GM12874 (cell line): ENCODE results near the gene FAT3.

Experiments used
- CTCF ChIP-seq: IDR thresholded peaks from 2 replicates; pipeline ENCODE4 v1.5.1; 2011; ENCODE audit warnings: low read depth, mild to moderate bottlenecking, control low read depth, low read length, moderate library complexity; ENCODE audit not compliant: insufficient read depth

Gene FAT3

GRCh38 chr11:92224407-92225124 lies at the start of gene FAT3:
Gene FAT3, plus strand, starts transcription at chr11:92224818. Its CDS starts 127,295 bp downstream, at chr11:92352113.
- no peak for TF ChIP-seq CTCF

GRCh38 chr11:92179017-92179670 lies 45.5 kb upstream of the FAT3 start:
- no peak for TF ChIP-seq CTCF

GRCh38 chr11:92180226-92180625 lies 44.4 kb upstream of the FAT3 start:
- no peak for TF ChIP-seq CTCF

- TF ChIP-seq CTCF = no peak
Observed at GRCh38 chr11:92180664-92181251, 43.9 kb upstream of the FAT3 start.

GRCh38 chr11:92190535-92191206 lies 33.9 kb upstream of the FAT3 start:
- no peak for TF ChIP-seq CTCF

GRCh38 chr11:92192141-92192540 lies 32.5 kb upstream of the FAT3 start:
- no peak for TF ChIP-seq CTCF

- no peak for TF ChIP-seq CTCF
Observed at GRCh38 chr11:92198268-92198667, 26.4 kb upstream of the FAT3 start.
